RWPE1 (cell line): Measurements from ENCODE around the gene PCDH1.
A peak's percentile ranks its signal among the peaks of the same experiment; 100 is the strongest.

ENCODE experiments used
- CTCF ChIA-PET: fragments of 350-600 bp; sonication (Branson Sonifier 250); formaldehyde crosslinking; extraction: SDS; loops from one replicate; lab custom pipeline; 2021; lab: Yijun Ruan, JAX
- POLR2A ChIA-PET: fragments of 400-600 bp; formaldehyde crosslinking; extraction: SDS; loops from one replicate; lab custom pipeline; 2020; ENCODE audit warnings: antibody characterized with exemption; ENCODE audit not compliant: low non-redundant PET; lab: Yijun Ruan, JAX
- DNase-seq: peaks from one replicate; pipeline ENCODE4 v3.0.0; 2012; ENCODE audit warnings: low spot score
- H3K27ac ChIP-seq: fragments of 450-650 bp; 2 replicates; pipeline ENCODE4 v1.5.1; 2017
- CTCF ChIP-seq: fragments of 450-650 bp; conservative IDR thresholded peaks from 2 replicates; pipeline ENCODE4 v1.5.1; 2017; ENCODE audit warnings: low read depth, mild to moderate bottlenecking

PCDH1 gene

GRCh38 chr5:141844414-141845097 lies 33.7 kb downstream of the PCDH1 start:
- ChIA-PET CTCF (interaction anchor here (0.7 to 1.5 kb wide), 6 partner anchors 14 to 154 kb away, joined by 3 to 6 read pairs (median 3); partner anchors contain the start of gene PCDH1), POLR2A (no interaction called here)
- no peak for TF ChIP-seq CTCF
- no peak for DNase-seq
- no peak overlapping the region for H3K27ac ChIP-seq

- no peak for TF ChIP-seq CTCF
- ChIA-PET CTCF (interaction anchor here (1.1 to 1.9 kb wide), 2 partner anchors 32 to 151 kb away, joined by 3 to 4 read pairs; no protein-coding TSS in a partner anchor), POLR2A (no interaction called here)
- H3K27ac ChIP-seq: 0 out of 2 replicates have a peak overlapping the region, but pooled peaks have one; percentile 2
- no peak for DNase-seq
Measured at GRCh38 chr5:141843156-141843927, 34.9 kb downstream of the PCDH1 start.

- DNase-seq: no peak
- TF ChIP-seq CTCF: no peak
- CTCF ChIA-PET: interaction anchor here (1.1 to 1.9 kb wide), 2 partner anchors 140 to 150 kb away, joined by 3 to 4 read pairs; no protein-coding TSS in a partner anchor
- H3K27ac ChIP-seq: peak overlapping the region; percentile 60
- POLR2A ChIA-PET: no interaction called here
Measured at GRCh38 chr5:141841378-141842180, 36.6 kb downstream of the PCDH1 start.

GRCh38 chr5:141840826-141841360 lies 37.3 kb downstream of the PCDH1 start:
- DNase-seq: no peak
- ChIA-PET CTCF (interaction anchor here (1.1 kb wide), 1 partner anchor 139 kb away, joined by 3 read pairs; no protein-coding TSS in a partner anchor), POLR2A (no interaction called here)
- TF ChIP-seq CTCF: no peak
- H3K27ac ChIP-seq: no peak overlapping the region

GRCh38 chr5:141840280-141840812 lies 37.9 kb downstream of the PCDH1 start:
- ChIA-PET CTCF (no interaction called here), POLR2A (no interaction called here)
- DNase-seq: no peak
- TF ChIP-seq CTCF: no peak
- no peak overlapping the region for H3K27ac ChIP-seq
